Activated naive CD8-positive, alpha-beta T cell treated with anti-CD3 and anti-CD28 coated beads for 36 hours (primary cell): Measurements from ENCODE around the gene SCUBE3. TPM values are rescaled to one million over a fixed set of nuclear protein-coding genes. Genes with fewer than 3 reads are reported as not detected.
A peak's percentile ranks its signal among the peaks of the same experiment; 100 is the strongest.

Experiments
- DNase-seq: peaks from one replicate; pipeline ENCODE4 v3.0.0; 2021
- H3K27ac Mint-ChIP-seq: one replicate; pipeline ENCODE4 v1.8.0; 2022; ENCODE audit warnings: mild to moderate bottlenecking, moderate library complexity, mixed read lengths
- H3K27me3 Mint-ChIP-seq: one replicate; pipeline ENCODE4 v1.8.0; 2022; ENCODE audit warnings: mild to moderate bottlenecking, mixed read lengths
- H3K36me3 Mint-ChIP-seq: one replicate; pipeline ENCODE4 v1.8.0; 2021; ENCODE audit warnings: mild to moderate bottlenecking, mixed read lengths
- H3K4me1 Mint-ChIP-seq: one replicate; pipeline ENCODE4 v1.8.0; 2021; ENCODE audit warnings: mixed read lengths
- H3K4me3 Mint-ChIP-seq: one replicate; pipeline ENCODE4 v1.8.0; 2022; ENCODE audit warnings: mild to moderate bottlenecking, moderate library complexity, mixed read lengths
- H3K9me3 Mint-ChIP-seq: one replicate; pipeline ENCODE4 v1.8.0; 2022; ENCODE audit warnings: mixed read lengths
- total RNA-seq, 2 experiments: library from RNA; stranded (reverse); gene quantifications; one replicate each; pipeline ENCODE4 v1.2.3, GENCODE V29; 2021

Gene SCUBE3
- total RNA-seq, 2 experiments from 2014 or later = not detected

- Mint-ChIP-seq H3K4me3 (no peak overlapping the region), H3K9me3 (no peaks in the 10 kb centered on the region), H3K27ac (no peak overlapping the region), H3K36me3 (no peaks in the 10 kb centered on the region), H3K4me1 (peaks cover 11% of the 10 kb centered on the region), H3K27me3 (no peaks in the 10 kb centered on the region)
- DNase-seq = no peak
Observed at GRCh38 chr6:35253249-35253648, 39.5 kb downstream of the SCUBE3 start.

- no peak for DNase-seq
Observed at GRCh38 chr6:35258336-35258735, 44.6 kb downstream of the SCUBE3 start.

GRCh38 chr6:35258858-35259193 is 45.1 kb downstream of the SCUBE3 start:
- peak overlapping the region; percentile 95 for H3K4me3 Mint-ChIP-seq
- no peaks in the 10 kb centered on the region for H3K27me3 Mint-ChIP-seq
- no peaks in the 10 kb centered on the region for H3K9me3 Mint-ChIP-seq
- H3K27ac Mint-ChIP-seq = peak overlapping the region; percentile 90
- DNase-seq = no peak
- peaks cover 34% of the 10 kb centered on the region for H3K4me1 Mint-ChIP-seq
- no peaks in the 10 kb centered on the region for H3K36me3 Mint-ChIP-seq

More at GRCh38 chr6:35258336-35258735, 44.6 kb downstream of the SCUBE3 start:
- H3K27me3 Mint-ChIP-seq = no peaks in the 10 kb centered on the region
- peak overlapping the region; percentile 90 for H3K27ac Mint-ChIP-seq
- no peaks in the 10 kb centered on the region for H3K36me3 Mint-ChIP-seq
- H3K9me3 Mint-ChIP-seq = no peaks in the 10 kb centered on the region
- peaks cover 31% of the 10 kb centered on the region for H3K4me1 Mint-ChIP-seq
- H3K4me3 Mint-ChIP-seq = peak overlapping the region; percentile 95

- no peaks in the 10 kb centered on the region for H3K36me3 Mint-ChIP-seq
- H3K27ac Mint-ChIP-seq = peak within 1 kb of the TSS; percentile 90
- no peaks in the 10 kb centered on the region for H3K9me3 Mint-ChIP-seq
- peaks cover 40% of the 10 kb centered on the region for H3K4me1 Mint-ChIP-seq
- peak; percentile 96 for DNase-seq
- no peaks in the 10 kb centered on the region for H3K27me3 Mint-ChIP-seq
- H3K4me3 Mint-ChIP-seq = peak within 1 kb of the TSS; percentile 95
Observed at GRCh38 chr6:35259194-35259947, 45.6 kb downstream of the SCUBE3 start, which contains the start of gene ZNF76. Gene ZNF76 (plus strand): TSS chr6:35259735. CDS start chr6:35281152, 21,417 bp downstream.

- no peaks in the 10 kb centered on the region for H3K36me3 Mint-ChIP-seq
- peak overlapping the region; percentile 80 for H3K27ac Mint-ChIP-seq
- DNase-seq = peak; percentile 81
- peaks cover 44% of the 10 kb centered on the region for H3K4me1 Mint-ChIP-seq
- H3K9me3 Mint-ChIP-seq = no peaks in the 10 kb centered on the region
- H3K27me3 Mint-ChIP-seq = no peaks in the 10 kb centered on the region
- peak overlapping the region; percentile 78 for H3K4me3 Mint-ChIP-seq
Observed at GRCh38 chr6:35259948-35260590, 46.3 kb downstream of the SCUBE3 start.

GRCh38 chr6:35260591-35261570 is 47.1 kb downstream of the SCUBE3 start:
- peak overlapping the region; percentile 78 for H3K4me3 Mint-ChIP-seq
- peaks cover 49% of the 10 kb centered on the region for H3K4me1 Mint-ChIP-seq

GRCh38 chr6:35262596-35262995 is 48.8 kb downstream of the SCUBE3 start:
- Mint-ChIP-seq H3K4me1 (peaks cover 49% of the 10 kb centered on the region), H3K27me3 (no peaks in the 10 kb centered on the region)
- no peak for DNase-seq

More at GRCh38 chr6:35260591-35261570, 47.1 kb downstream of the SCUBE3 start:
- no peak for DNase-seq
- Mint-ChIP-seq H3K9me3 (no peaks in the 10 kb centered on the region), H3K36me3 (no peaks in the 10 kb centered on the region), H3K27ac (peak overlapping the region; percentile 80), H3K27me3 (no peaks in the 10 kb centered on the region)

GRCh38 chr6:35264550-35265274 is 51.0 kb downstream of the SCUBE3 start:
- Mint-ChIP-seq H3K36me3 (no peaks in the 10 kb centered on the region), H3K27ac (no peak overlapping the region), H3K4me3 (no peak overlapping the region), H3K4me1 (peaks cover 54% of the 10 kb centered on the region), H3K27me3 (no peaks in the 10 kb centered on the region), H3K9me3 (no peaks in the 10 kb centered on the region)
- no peak for DNase-seq

More at GRCh38 chr6:35262596-35262995, 48.8 kb downstream of the SCUBE3 start:
- Mint-ChIP-seq H3K27ac (peak overlapping the region; percentile 36), H3K9me3 (no peaks in the 10 kb centered on the region), H3K4me3 (no peak overlapping the region), H3K36me3 (no peaks in the 10 kb centered on the region)

- Mint-ChIP-seq H3K27ac (no peak overlapping the region), H3K4me1 (peaks cover 48% of the 10 kb centered on the region), H3K9me3 (no peaks in the 10 kb centered on the region), H3K4me3 (no peak overlapping the region), H3K27me3 (no peaks in the 10 kb centered on the region), H3K36me3 (peaks cover 3% of the 10 kb centered on the region)
- DNase-seq = no peak
Observed at GRCh38 chr6:35265523-35265922, 51.8 kb downstream of the SCUBE3 start.

- Mint-ChIP-seq H3K27ac (no peak overlapping the region), H3K9me3 (no peaks in the 10 kb centered on the region), H3K36me3 (peaks cover 5% of the 10 kb centered on the region), H3K4me3 (no peak overlapping the region), H3K4me1 (peaks cover 33% of the 10 kb centered on the region), H3K27me3 (no peaks in the 10 kb centered on the region)
- DNase-seq = no peak
Observed at GRCh38 chr6:35267446-35267845, 53.7 kb downstream of the SCUBE3 start.

- DNase-seq = no peak
- Mint-ChIP-seq H3K4me3 (no peak overlapping the region), H3K36me3 (peaks cover 5% of the 10 kb centered on the region), H3K27me3 (no peaks in the 10 kb centered on the region), H3K27ac (no peak overlapping the region), H3K4me1 (peaks cover 29% of the 10 kb centered on the region), H3K9me3 (no peaks in the 10 kb centered on the region)
Observed at GRCh38 chr6:35267897-35268296, 54.1 kb downstream of the SCUBE3 start.

- Mint-ChIP-seq H3K36me3 (peaks cover 5% of the 10 kb centered on the region), H3K27ac (no peak overlapping the region), H3K4me1 (peaks cover 17% of the 10 kb centered on the region), H3K4me3 (no peak overlapping the region), H3K27me3 (no peaks in the 10 kb centered on the region), H3K9me3 (no peaks in the 10 kb centered on the region)
- no peak for DNase-seq
Observed at GRCh38 chr6:35272005-35272404, 58.2 kb downstream of the SCUBE3 start.

- Mint-ChIP-seq H3K4me3 (no peak overlapping the region), H3K4me1 (peaks cover 10% of the 10 kb centered on the region), H3K27ac (no peak overlapping the region), H3K27me3 (no peaks in the 10 kb centered on the region), H3K9me3 (no peaks in the 10 kb centered on the region), H3K36me3 (peaks cover 5% of the 10 kb centered on the region)
- DNase-seq = no peak
Observed at GRCh38 chr6:35273822-35274559, 60.2 kb downstream of the SCUBE3 start.
